GM21360 (cell line): ENCODE data around the gene ZNF638.

Experiments used
- ATAC-seq: cut with Tn5 transposase; IDR thresholded peaks from one replicate; pipeline ENCODE4 v1.9.1; 2021; ENCODE audit warnings: mild to moderate bottlenecking, moderate library complexity; ENCODE audit not compliant: unreplicated experiment

ZNF638 gene

GRCh38 chr2:71467180-71467815 lies 135.7 kb downstream of the ZNF638 start:
- no peak for ATAC-seq

DNA sequence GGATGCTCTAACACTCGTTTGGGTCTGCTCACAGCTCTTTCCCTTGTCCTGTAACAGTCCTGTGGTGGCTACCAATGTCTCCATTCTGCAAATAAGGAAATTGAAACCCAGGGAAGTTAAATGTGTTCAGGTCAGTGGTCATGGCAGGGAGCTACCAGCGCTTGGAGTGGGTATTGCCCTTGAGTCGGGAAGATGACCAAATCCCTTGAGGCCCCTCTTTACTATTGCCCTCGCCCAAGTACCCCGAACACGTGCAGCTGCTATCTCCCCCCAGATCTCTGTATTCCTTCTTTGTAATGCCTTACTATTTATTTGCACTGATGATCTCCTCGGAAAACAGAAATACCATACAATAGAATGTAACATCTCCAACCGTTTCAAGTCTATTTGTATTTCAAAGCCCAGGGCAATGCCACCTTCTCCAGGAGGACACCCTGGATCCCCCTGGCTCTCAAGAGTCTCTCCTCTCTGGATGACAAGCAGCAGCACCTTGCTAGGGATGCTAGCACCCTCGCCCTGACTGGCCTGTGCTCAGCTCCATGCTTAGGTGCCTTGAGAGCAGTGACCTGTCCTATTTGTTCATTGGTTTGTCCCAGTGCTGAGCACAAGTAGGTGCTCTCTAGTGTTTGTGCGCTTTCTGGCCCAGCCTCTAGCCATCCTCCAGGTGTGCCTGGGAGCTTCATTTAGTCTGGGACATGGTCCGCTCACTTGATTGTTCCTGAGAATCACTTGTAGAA lies 136.9 kb downstream of the ZNF638 start:
- no peak for ATAC-seq

- ATAC-seq: no peak
Measured at GRCh38 chr2:71469403-71470398, 138.1 kb downstream of the ZNF638 start.

GRCh38 chr2:71471276-71471675 lies 139.7 kb downstream of the ZNF638 start:
- ATAC-seq: no peak

DNA sequence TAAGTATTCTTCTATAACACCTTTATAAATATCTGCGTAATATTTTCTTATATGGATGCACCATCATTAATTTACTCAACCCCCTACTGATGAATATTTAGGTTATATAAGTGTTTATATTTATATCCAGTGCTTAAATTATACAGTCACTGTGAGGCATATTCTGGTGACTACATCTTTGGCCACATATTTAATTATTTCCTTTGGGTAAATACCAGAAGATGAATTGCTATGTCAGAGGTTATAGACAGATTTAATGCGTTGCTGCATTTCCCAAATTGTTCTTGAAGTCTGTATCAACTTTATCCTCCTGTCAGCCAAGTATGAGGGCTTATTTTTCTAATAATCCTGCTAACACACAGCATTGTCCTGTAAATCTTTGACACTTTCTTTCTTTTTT lies 140.4 kb downstream of the ZNF638 start:
- no peak for ATAC-seq

DNA sequence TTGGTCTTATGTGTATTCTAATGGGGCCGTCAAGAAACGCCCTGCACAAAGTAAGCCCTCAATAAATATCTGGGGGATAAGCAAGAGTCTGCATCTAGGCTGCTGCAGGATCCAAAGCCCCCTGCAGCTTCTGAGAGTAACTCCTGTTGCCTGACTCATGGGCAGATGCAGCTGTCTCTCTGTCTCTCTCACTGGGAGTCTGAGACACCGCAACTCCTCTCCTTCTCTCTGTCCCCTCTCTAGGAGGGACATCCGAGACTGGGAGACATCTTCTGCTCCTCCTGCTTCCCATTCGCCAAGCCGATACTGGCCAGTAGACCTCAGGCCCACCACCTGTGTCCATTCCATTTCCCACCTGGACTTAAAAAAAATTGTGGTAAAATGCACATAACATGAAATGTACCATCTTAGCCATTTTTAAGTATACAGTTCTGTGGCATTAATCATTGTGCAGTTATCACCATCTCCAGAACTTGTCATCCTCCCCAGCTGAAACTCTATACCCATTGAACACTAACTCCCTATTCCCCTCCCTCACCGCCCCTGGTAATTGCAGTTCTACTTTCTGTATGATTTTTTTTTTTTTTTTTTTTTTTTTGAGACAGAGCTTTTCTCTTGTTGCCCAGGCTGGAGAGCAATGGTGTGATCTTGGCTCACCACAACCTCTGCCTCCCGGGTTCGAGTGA lies 141.9 kb downstream of the ZNF638 start:
- no peak for ATAC-seq

GRCh38 chr2:71474116-71474743 lies 142.6 kb downstream of the ZNF638 start:
- ATAC-seq: no peak

- ATAC-seq: no peak
Measured at GRCh38 chr2:71474744-71475397, 143.3 kb downstream of the ZNF638 start.

- no peak for ATAC-seq
Measured at GRCh38 chr2:71476495-71476894, 144.9 kb downstream of the ZNF638 start.

DNA sequence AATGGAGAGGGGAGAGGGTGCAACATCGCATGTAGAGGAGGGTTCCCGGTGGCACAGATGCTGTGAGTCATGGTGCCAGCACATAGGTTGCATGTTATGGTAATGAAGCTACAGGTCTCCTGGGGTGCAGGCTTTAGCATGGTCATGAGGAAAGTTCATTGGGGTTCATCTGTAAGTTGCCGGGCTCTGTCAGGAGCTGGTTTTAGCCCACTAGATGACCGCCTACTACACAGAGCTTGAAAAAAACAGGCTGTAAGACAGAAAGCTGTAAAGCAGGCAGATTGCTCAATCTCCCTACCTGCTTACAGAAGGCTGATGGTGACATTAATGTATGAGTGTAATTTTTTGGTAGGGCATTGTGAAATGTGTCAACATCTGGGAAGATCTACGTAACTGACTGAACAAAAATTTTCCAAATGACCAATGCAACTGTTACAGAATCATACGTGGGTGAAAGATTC lies 145.7 kb downstream of the ZNF638 start:
- ATAC-seq: no peak

DNA sequence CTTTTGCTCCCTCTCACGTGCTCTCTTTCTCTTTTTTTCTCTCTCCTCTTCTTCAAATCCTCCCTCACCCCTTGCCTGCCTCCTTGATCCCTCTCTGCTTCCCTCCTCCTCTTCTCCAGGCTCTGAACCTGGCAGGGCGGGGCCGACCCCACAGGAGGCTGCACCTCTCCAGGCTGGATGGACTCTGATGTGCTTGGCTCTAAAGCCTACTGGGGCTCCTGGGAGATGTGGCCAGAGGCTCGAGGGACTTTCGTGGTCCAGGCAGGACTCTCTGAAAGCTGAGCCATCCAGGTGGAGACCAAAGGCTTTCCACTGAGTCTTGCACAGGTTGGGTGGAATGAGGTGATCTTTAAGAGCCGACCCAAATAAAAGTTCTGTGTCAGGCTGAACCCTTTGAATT lies 147.2 kb downstream of the ZNF638 start:
- no peak for ATAC-seq

- ATAC-seq: no peak
Measured at GRCh38 chr2:71479261-71479660, 147.7 kb downstream of the ZNF638 start.

- ATAC-seq: no peak
Measured at GRCh38 chr2:71481111-71481510, 149.5 kb downstream of the ZNF638 start.

- ATAC-seq: no peak
Measured at GRCh38 chr2:71482055-71482454, 150.5 kb downstream of the ZNF638 start.

DNA sequence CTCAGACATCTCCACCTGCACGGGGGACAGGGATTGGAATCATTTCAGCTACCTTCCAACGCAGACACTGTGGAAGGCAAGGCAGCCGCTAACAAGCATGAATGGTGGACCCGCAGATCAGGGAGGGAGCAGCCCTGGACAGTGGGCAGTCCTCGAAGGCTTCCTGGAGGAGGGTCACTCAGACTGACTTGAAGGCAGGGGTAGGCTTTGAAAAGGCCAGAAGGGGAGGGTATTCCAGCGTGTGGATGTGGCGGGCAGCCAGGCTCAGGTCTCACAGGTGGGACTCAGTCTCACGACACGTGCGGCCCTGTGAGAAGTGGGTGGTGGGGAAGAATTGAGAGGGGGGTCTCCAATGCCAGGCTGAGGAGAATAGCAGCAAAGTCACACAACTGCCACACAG lies 151.7 kb downstream of the ZNF638 start:
- ATAC-seq: no peak

DNA sequence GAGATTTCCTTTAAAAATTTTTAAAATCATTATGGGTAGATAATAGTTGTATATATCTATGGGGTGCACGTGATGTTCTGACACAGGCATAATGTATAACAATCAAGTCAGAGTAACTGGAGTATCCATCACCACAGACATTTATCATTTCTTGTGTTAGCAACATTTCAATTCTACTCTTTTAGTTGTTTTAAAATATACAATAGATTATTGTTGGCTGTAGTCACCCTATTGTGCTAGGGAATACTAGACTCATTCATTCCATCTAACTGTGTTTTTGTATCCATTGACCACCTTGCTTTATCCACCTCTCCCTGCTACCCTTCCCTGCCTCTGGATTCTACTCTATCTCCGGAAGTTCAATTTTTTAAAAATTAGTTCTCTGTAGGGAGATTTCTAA lies 152.8 kb downstream of the ZNF638 start:
- no peak for ATAC-seq
